Type B pancreatic cell (in vitro differentiated cells): ENCODE data around the gene STPG4. TPM values are rescaled to one million over a fixed set of nuclear protein-coding genes. Genes with fewer than 3 reads are reported as not detected.
A peak's percentile ranks its signal among the peaks of the same experiment; 100 is the strongest.

Source experiments
- DNase-seq: peaks from one replicate; pipeline ENCODE4 v3.0.0; 2021; ENCODE audit warnings: mixed read lengths; ENCODE audit not compliant: unreplicated experiment; ENCODE audit errors: extremely low spot score
- H3K27ac Mint-ChIP-seq: 2 replicates; pipeline ENCODE4 v1.8.0; 2021; ENCODE audit warnings: mild to moderate bottlenecking, mixed read lengths
- H3K27me3 Mint-ChIP-seq: 2 replicates; pipeline ENCODE4 v1.8.0; 2021; ENCODE audit warnings: mixed read lengths
- H3K36me3 Mint-ChIP-seq: 2 replicates; pipeline ENCODE4 v1.8.0; 2021; ENCODE audit warnings: mixed read lengths
- H3K4me1 Mint-ChIP-seq: one replicate; pipeline ENCODE4 v1.8.0; 2021; ENCODE audit warnings: mixed read lengths; ENCODE audit not compliant: unreplicated experiment
- H3K4me3 Mint-ChIP-seq: 2 replicates; pipeline ENCODE4 v1.8.0; 2021; ENCODE audit warnings: mild to moderate bottlenecking, mixed read lengths
- H3K9me3 Mint-ChIP-seq: 2 replicates; pipeline ENCODE4 v1.8.0; 2021; ENCODE audit warnings: mixed read lengths
- total RNA-seq: library from RNA; stranded (reverse); gene quantifications from 2 replicates; pipeline ENCODE4 v1.2.1, GENCODE V29; 2021; ENCODE audit warnings: low replicate concordance
- TF ChIP-seq, protein P1 (sequence below): fragments of 200-600 bp; sonication (generic); conservative IDR thresholded peaks from 2 replicates; pipeline ENCODE4 v1.5.0; 2021; ENCODE audit warnings: antibody characterized with exemption, mild to moderate bottlenecking

The STPG4 gene
- total RNA-seq, 1 donor from 2014 or later: 0.36 TPM

DNA sequence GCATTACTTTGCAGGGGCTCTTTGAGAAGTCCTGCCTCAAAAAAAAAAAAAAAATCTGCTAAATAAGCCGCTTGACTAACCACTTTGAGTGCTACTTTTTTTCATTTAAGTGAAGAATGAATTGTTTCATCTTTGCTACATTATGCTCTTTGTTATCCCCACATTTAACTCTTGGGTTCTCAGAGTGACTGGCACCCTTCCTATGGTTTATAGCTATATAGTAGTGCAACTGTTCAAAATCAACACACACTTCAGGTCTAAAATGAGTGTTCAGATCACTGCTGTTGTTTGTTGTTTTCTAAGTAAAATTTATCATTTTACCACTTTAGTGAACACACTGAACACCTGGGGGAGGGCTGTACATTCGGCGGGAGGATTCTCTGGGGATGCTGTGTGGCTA lies 13.6 kb downstream of the STPG4 start:
- no peaks in the 10 kb centered on the region for H3K4me1 Mint-ChIP-seq
- H3K27ac Mint-ChIP-seq: no peak overlapping the region
- no peaks in the 10 kb centered on the region for H3K27me3 Mint-ChIP-seq
- no peak overlapping the region for H3K4me3 Mint-ChIP-seq
- TF ChIP-seq, protein P1, sequence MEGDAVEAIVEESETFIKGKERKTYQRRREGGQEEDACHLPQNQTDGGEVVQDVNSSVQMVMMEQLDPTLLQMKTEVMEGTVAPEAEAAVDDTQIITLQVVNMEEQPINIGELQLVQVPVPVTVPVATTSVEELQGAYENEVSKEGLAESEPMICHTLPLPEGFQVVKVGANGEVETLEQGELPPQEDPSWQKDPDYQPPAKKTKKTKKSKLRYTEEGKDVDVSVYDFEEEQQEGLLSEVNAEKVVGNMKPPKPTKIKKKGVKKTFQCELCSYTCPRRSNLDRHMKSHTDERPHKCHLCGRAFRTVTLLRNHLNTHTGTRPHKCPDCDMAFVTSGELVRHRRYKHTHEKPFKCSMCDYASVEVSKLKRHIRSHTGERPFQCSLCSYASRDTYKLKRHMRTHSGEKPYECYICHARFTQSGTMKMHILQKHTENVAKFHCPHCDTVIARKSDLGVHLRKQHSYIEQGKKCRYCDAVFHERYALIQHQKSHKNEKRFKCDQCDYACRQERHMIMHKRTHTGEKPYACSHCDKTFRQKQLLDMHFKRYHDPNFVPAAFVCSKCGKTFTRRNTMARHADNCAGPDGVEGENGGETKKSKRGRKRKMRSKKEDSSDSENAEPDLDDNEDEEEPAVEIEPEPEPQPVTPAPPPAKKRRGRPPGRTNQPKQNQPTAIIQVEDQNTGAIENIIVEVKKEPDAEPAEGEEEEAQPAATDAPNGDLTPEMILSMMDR: no peak
- peaks cover 17% of the 10 kb centered on the region for H3K36me3 Mint-ChIP-seq
- H3K9me3 Mint-ChIP-seq: no peaks in the 10 kb centered on the region
- no peak for DNase-seq

GRCh38 chr2:47134386-47135090 lies 20.6 kb downstream of the STPG4 start:
- TF ChIP-seq, protein P1: no peak
- Mint-ChIP-seq H3K4me1 (peaks cover 6% of the 10 kb centered on the region), H3K36me3 (peaks cover 4% of the 10 kb centered on the region), H3K27me3 (no peaks in the 10 kb centered on the region), H3K27ac (no peak overlapping the region), H3K9me3 (no peaks in the 10 kb centered on the region), H3K4me3 (no peak overlapping the region)
- no peak for DNase-seq

DNA sequence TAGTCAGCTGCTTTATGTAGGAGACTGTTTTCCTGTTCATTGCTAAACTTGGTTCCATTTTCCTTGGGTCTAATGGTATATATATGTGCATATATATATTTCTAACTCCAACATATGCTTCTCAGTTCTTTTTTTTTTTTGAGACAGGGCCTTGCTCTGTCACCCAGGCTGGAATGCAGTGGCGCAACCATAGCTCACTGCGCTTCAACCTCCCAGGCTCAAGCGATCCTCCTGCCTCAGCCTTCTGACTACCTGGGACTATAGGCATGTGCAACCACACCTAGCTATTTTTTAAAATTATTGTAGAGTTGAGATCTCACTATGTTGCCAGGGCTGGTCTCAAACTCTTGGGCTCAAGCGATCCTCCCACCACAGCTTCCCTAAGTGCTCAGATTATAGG lies 22.1 kb downstream of the STPG4 start:
- Mint-ChIP-seq H3K27ac (no peak overlapping the region), H3K27me3 (no peaks in the 10 kb centered on the region), H3K4me3 (no peak overlapping the region), H3K4me1 (peaks cover 11% of the 10 kb centered on the region), H3K9me3 (no peaks in the 10 kb centered on the region), H3K36me3 (peaks cover 3% of the 10 kb centered on the region)
- TF ChIP-seq, protein P1: no peak
- no peak for DNase-seq

- TF ChIP-seq, protein P1: no peak
- Mint-ChIP-seq H3K9me3 (peaks cover 11% of the 10 kb centered on the region), H3K4me1 (peaks cover 11% of the 10 kb centered on the region), H3K4me3 (no peak overlapping the region), H3K27ac (peak overlapping the region; percentile 29), H3K36me3 (no peaks in the 10 kb centered on the region), H3K27me3 (no peaks in the 10 kb centered on the region)
- DNase-seq: no peak
Observed at GRCh38 chr2:47129191-47129706, 25.9 kb downstream of the STPG4 start.

- TF ChIP-seq, protein P1: no peak
- H3K4me3 Mint-ChIP-seq: no peak overlapping the region
Observed at GRCh38 chr2:47128705-47129104, 26.4 kb downstream of the STPG4 start.

More at GRCh38 chr2:47128705-47129104, 26.4 kb downstream of the STPG4 start:
- H3K27me3 Mint-ChIP-seq: no peaks in the 10 kb centered on the region
- H3K9me3 Mint-ChIP-seq: peaks cover 11% of the 10 kb centered on the region
- no peak overlapping the region for H3K27ac Mint-ChIP-seq
- peaks cover 11% of the 10 kb centered on the region for H3K4me1 Mint-ChIP-seq
- DNase-seq: no peak
- H3K36me3 Mint-ChIP-seq: no peaks in the 10 kb centered on the region
